Vagina (tissue), 2 donors: Measurements from ENCODE around the gene SPTBN1. TPM values are rescaled to one million over a fixed set of nuclear protein-coding genes. Genes with fewer than 3 reads are reported as not detected.
A peak's percentile ranks its signal among the peaks of the same experiment; 100 is the strongest.

Experiments used
- DNase-seq, 2 donors: peaks; one replicate each; pipeline ENCODE4 v3.0.0-alpha.2; 2017; ENCODE audit errors: extremely low spot score in 2 of 2
- H3K27ac ChIP-seq: fragments of 200-600 bp; sonication (generic); one replicate; pipeline ENCODE4 v1.5.1; 2019
- H3K27me3 ChIP-seq: fragments of 200-600 bp; sonication (generic); one replicate; pipeline ENCODE4 v1.5.1; 2019
- H3K36me3 ChIP-seq, 2 donors: fragments of 200-600 bp; sonication (generic); one replicate each; pipeline ENCODE4 v1.5.1; 2017 to 2019
- H3K4me1 ChIP-seq: fragments of 200-600 bp; sonication (generic); one replicate; pipeline ENCODE4 v1.5.1; 2019
- H3K4me3 ChIP-seq, 2 donors: fragments of 200-600 bp; sonication (generic); 1 replicate in 1 of 2; 2 replicates in 1 of 2; pipeline ENCODE4 v1.5.1; 2016 to 2019
- H3K9me3 ChIP-seq: fragments of 200-600 bp; sonication (generic); one replicate; pipeline ENCODE4 v1.5.1; 2019
- POLR2A ChIP-seq, 2 donors: fragments of 450-650 bp; IDR thresholded peaks; one replicate each; pipeline ENCODE4 v1.6.1; 2017; ENCODE audit warnings: antibody characterized with exemption in 2 of 2, mild to moderate bottlenecking in 2 of 2, moderate library complexity in 2 of 2
- POLR2AphosphoS5 ChIP-seq, 2 donors: sonication (generic); formaldehyde crosslinking; IDR thresholded peaks; one replicate each; pipeline ENCODE4 v1.9.0; 2017; ENCODE audit warnings: antibody characterized with exemption in 2 of 2, mild to moderate bottlenecking in 2 of 2, low read depth in 1 of 2; ENCODE audit not compliant: insufficient read depth in 1 of 2
- intact Hi-C: fragments of 100-400 bp; cut with DNase I; formaldehyde crosslinking; loops from one replicate; pipeline ENCODE4 v1.15.1; 2023
- total RNA-seq: library from RNA; depleted of rRNA; stranded (reverse); fragments of >200 nt; gene quantifications from one replicate; pipeline ENCODE4 v1.2.3, GENCODE V29; 2016
- TF ChIP-seq, protein P1 (sequence below), 3 experiments: fragments of 450-650 bp in 2 of 3; fragments of 200-600 bp in 1 of 3; sonication (generic) in 1 of 3; IDR thresholded peaks; one replicate each; pipeline ENCODE4 v1.5.1; 2017 to 2019; ENCODE audit warnings: antibody characterized with exemption in 3 of 3, mild to moderate bottlenecking in 2 of 3, moderate library complexity in 2 of 3

The SPTBN1 gene
- total RNA-seq, 1 donor from 2014 or later = 278 TPM

GRCh38 chr2:54602736-54603322 is 146.7 kb downstream of the SPTBN1 start:
- Histone ChIP-seq H3K4me1 (peaks cover 89% of the 10 kb centered on the region), H3K4me3 (no peak overlapping the region), H3K36me3 (peaks cover 0 to 3% of the 10 kb centered on the region in 2 donors), H3K27me3 (no peaks in the 10 kb centered on the region), H3K9me3 (no peaks in the 10 kb centered on the region), H3K27ac (peak overlapping the region; percentile 51)
- intact Hi-C loops = no loop called here
- no peak for TF ChIP-seq POLR2AphosphoS5 (IDR thresholded peaks at IDR 0.05; ENCODE audit: insufficient read depth in 1 of 2, low read depth in 1 of 2)
- no peak for TF ChIP-seq POLR2A (IDR thresholded peaks at IDR 0.05)
- TF ChIP-seq, protein P1, sequence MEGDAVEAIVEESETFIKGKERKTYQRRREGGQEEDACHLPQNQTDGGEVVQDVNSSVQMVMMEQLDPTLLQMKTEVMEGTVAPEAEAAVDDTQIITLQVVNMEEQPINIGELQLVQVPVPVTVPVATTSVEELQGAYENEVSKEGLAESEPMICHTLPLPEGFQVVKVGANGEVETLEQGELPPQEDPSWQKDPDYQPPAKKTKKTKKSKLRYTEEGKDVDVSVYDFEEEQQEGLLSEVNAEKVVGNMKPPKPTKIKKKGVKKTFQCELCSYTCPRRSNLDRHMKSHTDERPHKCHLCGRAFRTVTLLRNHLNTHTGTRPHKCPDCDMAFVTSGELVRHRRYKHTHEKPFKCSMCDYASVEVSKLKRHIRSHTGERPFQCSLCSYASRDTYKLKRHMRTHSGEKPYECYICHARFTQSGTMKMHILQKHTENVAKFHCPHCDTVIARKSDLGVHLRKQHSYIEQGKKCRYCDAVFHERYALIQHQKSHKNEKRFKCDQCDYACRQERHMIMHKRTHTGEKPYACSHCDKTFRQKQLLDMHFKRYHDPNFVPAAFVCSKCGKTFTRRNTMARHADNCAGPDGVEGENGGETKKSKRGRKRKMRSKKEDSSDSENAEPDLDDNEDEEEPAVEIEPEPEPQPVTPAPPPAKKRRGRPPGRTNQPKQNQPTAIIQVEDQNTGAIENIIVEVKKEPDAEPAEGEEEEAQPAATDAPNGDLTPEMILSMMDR (IDR thresholded peaks at IDR 0.05) = no peak
- DNase-seq = no peak

- Histone ChIP-seq H3K4me1 (peaks cover 89% of the 10 kb centered on the region), H3K9me3 (no peaks in the 10 kb centered on the region), H3K36me3 (peaks cover 0 to 3% of the 10 kb centered on the region in 2 donors), H3K27me3 (no peaks in the 10 kb centered on the region), H3K4me3 (no peak overlapping the region), H3K27ac (peak overlapping the region; percentile 51)
- TF ChIP-seq, protein P1 (IDR thresholded peaks at IDR 0.05) = no peak
- no peak for TF ChIP-seq POLR2A (IDR thresholded peaks at IDR 0.05)
- no peak for TF ChIP-seq POLR2AphosphoS5 (IDR thresholded peaks at IDR 0.05; ENCODE audit: insufficient read depth in 1 of 2, low read depth in 1 of 2)
- DNase-seq = no peak
- intact Hi-C loops = no loop called here
These were observed 147.2 kb downstream of the SPTBN1 start for GRCh38 chr2:54603357-54603756.

DNA sequence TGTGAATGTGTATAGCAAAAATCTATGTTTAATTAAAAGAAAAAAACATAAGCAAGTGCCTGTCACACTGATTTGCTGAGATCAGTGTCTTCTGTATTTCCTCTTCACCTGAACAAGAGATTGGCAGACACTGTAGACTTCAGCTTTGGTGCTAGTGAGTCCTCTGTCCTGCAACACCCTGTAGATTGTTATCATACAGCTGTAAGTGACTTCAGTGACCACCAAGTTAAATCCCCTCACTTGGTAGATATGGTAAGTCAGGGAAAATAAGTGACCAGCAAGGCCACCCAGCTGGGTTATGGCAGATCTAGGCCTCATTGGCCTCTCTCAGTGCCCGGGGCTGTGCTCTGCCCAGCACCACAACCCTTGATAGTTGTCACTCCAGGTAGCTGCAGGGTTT is 147.7 kb downstream of the SPTBN1 start:
- DNase-seq = no peak
- intact Hi-C loops = no loop called here
- peak overlapping the region; percentile 51 for H3K27ac ChIP-seq

DNA sequence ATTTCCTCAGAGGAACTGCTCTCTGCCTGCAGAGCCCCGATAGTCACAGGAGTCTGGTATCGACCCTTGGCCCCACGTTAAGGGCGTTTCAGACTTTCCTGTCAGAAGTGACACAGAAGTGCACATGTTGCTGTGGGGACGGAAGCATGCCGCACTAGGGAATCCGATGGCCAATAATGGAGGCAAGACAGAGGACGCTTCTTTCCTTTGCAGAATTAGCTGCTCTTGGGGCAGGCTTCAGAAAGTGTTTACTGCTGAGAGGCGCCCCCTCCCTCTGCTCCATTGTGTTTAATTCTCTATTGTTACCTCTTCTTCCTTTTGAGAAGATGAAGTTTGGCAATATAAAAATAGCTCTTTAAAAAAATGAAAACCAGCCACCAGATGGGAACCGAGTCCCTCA is 148.7 kb downstream of the SPTBN1 start:
- intact Hi-C loops = no loop called here
- H3K4me3 ChIP-seq = no peak overlapping the region
- no peak for TF ChIP-seq POLR2AphosphoS5 (IDR thresholded peaks at IDR 0.05; ENCODE audit: insufficient read depth in 1 of 2, low read depth in 1 of 2)
- TF ChIP-seq, protein P1 (IDR thresholded peaks at IDR 0.05) = no peak
- TF ChIP-seq POLR2A (IDR thresholded peaks at IDR 0.05) = no peak
- no peak overlapping the region for H3K27ac ChIP-seq
- peaks cover 89% of the 10 kb centered on the region for H3K4me1 ChIP-seq
- no peaks in the 10 kb centered on the region for H3K9me3 ChIP-seq
- H3K27me3 ChIP-seq = no peaks in the 10 kb centered on the region
- no peak for DNase-seq
- H3K36me3 ChIP-seq = peaks cover 0 to 3% of the 10 kb centered on the region in 2 donors

More for the DNA sequence above, 147.7 kb downstream of the SPTBN1 start:
- H3K4me3 ChIP-seq = no peak overlapping the region
- H3K9me3 ChIP-seq = no peaks in the 10 kb centered on the region
- peaks cover 89% of the 10 kb centered on the region for H3K4me1 ChIP-seq
- H3K27me3 ChIP-seq = no peaks in the 10 kb centered on the region
- TF ChIP-seq POLR2AphosphoS5 (IDR thresholded peaks at IDR 0.05; ENCODE audit: insufficient read depth in 1 of 2, low read depth in 1 of 2) = no peak
- TF ChIP-seq POLR2A (IDR thresholded peaks at IDR 0.05) = no peak
- TF ChIP-seq, protein P1 (IDR thresholded peaks at IDR 0.05) = no peak
- H3K36me3 ChIP-seq = peaks cover 0 to 3% of the 10 kb centered on the region in 2 donors

DNA sequence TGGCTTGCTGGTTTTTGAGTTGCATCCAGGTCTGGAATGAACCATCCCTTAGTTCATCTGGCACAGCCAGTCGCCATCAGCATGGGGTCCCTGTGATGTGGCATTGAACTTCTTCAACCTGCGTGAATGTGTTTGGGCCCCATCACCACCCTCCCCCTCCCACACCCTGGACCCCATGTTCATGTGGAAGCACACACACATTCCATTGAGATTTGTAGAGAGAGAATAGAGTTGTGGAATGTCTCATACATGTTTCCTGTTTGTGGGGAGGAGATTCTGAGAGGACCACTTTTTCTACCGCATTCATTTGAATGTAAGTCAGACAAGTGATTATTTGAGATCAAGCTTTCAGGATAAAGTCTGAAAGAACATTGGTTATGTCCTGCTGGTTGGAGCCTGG is 149.7 kb downstream of the SPTBN1 start:
- Histone ChIP-seq H3K4me3 (no peak overlapping the region), H3K9me3 (no peaks in the 10 kb centered on the region), H3K4me1 (peaks cover 87% of the 10 kb centered on the region), H3K27ac (no peak overlapping the region), H3K27me3 (no peaks in the 10 kb centered on the region), H3K36me3 (no peaks in the 10 kb centered on the region)
- intact Hi-C loops = no loop called here
- TF ChIP-seq, protein P1 (IDR thresholded peaks at IDR 0.05) = no peak
- no peak for TF ChIP-seq POLR2AphosphoS5 (IDR thresholded peaks at IDR 0.05; ENCODE audit: insufficient read depth in 1 of 2, low read depth in 1 of 2)
- TF ChIP-seq POLR2A (IDR thresholded peaks at IDR 0.05) = no peak
- no peak for DNase-seq
